Measurements from ENCODE around the gene IL1F10.
"Not testable (repeated sequence)": the region's sequence is repeated elsewhere in the genome, so short reads cannot be mapped to it uniquely, and the experiment has no call there.

The IL1F10 gene

DNA sequence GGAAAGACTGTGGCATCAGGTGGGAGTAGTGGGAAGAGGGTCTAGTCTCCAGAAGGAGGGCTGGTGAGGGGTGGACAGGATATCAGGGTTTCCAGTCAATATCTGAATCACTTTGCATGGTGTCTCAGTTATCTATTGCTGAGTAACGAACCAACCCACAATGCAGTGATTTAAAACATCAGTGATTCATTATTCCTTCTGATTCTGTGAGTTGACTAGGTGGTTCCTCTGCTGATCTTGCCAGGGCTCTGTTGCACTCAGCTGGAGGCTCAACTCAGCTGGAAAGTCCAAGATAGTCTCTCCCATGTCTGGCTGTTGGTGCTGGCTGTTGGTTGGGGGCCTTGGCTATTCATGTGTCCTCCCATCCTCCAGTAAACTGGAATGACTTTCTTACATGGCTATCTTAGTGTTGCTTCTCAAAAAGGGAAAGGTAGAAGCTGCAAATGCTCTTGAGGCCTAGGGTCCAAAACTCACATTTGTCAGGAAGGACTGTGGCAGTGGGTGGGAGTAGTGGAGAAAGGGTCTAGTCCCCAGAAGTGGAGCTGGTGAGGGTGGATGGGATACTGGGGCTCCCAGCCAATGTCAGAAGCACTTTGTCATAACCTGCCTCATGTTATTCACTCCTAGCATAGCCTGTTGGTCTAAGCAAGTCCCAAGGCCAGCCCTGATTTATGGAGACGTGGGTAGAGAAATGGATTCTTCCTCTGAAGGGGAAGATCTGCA is 13.9 kb downstream of the IL1F10 start:
- DNase-seq (ENCODE audit: low spot score): no peak

DNA sequence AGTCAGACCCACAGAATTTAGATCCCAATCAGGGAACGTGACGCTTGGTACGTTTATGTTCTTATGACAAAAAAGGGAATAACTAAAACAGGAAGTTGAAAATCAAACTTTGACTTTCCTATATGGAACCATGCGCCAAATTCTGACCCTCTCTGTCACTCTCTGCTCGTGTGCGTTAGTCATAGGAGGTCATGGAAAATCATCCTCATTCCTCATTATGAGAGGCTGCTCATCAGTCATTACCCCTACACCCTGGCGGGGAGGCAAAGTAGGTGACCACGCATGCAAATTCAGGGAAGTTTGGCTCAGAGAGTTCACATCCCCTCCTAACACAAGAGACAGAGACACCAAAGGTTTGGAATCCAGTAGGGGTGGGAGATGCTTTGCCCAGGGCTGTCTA is 15.5 kb downstream of the IL1F10 start:
- no peak for DNase-seq (ENCODE audit: low spot score)

DNA sequence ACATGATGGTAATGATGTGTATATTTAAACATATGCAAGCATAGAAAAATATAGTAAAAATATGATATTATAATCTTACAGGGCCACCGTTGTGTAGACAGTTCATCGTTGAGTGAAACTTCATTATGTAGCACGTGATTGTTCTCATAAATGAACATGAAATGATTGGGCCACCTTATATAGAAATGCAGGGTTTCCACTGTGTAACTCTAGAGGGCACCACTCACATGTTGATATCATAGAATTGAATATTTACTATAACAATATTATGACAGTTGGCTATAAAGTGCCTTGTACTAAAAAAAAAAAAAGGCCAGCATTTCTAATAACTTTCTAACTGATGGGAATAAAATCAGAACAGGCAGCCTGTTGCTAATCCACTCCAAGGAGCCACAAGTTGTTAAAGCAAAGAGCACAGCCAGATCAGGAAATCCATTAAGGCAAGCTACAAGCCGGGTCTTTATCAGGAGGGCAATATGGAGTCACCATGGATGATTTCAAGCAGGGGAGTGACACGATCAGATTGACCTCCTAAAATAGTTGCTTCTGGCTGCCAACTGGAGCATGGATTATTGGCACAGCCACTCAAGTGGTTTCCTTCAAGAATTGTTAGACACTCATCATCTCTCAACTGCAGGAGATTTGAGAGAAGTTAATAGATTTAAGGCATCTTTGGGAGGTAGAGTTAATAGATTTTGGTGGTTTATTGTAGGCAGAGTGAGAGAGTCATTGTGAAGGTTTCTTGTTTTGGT is 16.7 kb downstream of the IL1F10 start:
- DNase-seq (ENCODE audit: low spot score): no peak

DNA sequence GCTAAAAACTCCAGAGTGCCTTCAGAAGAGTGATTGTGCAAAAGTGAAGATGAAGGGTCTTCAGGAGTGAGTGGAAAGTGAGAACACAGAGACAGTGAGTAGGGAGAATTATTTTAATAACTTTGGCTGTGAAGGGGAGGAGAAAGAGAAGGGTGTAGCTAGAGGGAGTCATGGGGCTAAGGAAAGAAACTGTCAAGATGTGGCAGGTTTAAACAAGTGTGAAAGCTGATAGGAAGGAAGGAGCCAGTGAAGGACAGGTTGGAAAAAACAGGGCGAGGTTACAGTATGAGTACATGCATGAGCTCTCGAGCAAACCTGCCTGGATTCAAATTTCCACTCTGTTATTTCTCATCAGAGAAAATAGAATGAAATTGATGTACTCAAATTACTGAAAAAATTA is 17.8 kb downstream of the IL1F10 start:
- no peak for DNase-seq (ENCODE audit: low spot score)

DNA sequence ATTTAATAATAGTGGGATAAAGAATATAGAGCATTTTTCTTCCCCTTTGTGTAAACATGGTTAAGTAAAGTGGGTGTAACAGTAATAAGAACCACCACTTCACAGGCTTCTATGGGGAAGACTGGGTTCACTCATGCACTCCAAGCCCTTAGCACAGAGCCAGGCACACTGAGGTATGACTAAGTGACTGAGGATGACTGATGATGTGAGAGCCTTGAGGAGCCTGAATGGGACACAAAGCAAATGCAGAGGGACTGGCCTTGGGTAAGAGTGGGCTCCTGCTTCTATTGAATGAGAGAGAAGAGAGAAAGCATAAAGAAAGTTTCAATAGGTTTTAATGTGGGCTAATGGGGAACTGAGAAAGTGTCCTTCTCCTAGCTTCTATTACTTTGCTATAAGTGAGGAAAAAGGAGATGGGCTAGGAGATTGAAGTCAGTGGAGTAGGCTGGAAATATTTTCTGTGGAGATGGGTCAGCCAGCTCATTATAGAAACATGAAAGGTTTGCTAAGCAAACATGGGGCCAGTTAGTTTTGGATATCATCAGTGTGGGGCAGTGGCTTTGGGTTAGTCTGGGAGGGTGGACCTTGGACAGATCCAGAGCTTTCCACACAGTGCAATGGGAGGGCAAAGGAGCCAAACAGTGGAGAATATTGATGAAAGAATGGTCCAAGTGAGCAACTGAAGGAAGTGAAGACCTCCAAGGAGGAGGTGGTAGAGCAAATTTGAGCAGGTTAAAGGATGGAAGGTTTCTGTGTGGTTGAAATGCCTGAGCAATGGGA is 20.6 kb downstream of the IL1F10 start:
- no peak for DNase-seq (ENCODE audit: low spot score)

DNA sequence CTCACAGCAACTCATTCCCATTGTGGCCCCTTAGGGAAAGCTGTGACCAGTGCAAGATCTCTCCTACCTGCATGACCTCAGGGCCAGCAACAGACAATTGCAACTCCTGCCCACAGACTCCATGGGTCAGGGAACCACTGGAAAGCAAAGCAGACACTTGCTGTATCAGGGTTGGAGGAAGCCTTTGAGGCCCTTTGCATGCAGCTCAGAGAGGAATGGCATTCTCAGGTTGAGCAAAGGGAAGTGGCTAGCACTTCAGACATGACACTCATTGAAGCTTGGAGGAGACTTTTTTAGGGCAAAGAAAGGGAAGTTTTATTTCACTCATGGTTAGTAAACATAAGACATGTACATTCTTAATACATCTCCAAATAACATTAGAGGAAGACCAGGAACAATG is 22.1 kb downstream of the IL1F10 start:
- no peak for DNase-seq (ENCODE audit: low spot score)

DNA sequence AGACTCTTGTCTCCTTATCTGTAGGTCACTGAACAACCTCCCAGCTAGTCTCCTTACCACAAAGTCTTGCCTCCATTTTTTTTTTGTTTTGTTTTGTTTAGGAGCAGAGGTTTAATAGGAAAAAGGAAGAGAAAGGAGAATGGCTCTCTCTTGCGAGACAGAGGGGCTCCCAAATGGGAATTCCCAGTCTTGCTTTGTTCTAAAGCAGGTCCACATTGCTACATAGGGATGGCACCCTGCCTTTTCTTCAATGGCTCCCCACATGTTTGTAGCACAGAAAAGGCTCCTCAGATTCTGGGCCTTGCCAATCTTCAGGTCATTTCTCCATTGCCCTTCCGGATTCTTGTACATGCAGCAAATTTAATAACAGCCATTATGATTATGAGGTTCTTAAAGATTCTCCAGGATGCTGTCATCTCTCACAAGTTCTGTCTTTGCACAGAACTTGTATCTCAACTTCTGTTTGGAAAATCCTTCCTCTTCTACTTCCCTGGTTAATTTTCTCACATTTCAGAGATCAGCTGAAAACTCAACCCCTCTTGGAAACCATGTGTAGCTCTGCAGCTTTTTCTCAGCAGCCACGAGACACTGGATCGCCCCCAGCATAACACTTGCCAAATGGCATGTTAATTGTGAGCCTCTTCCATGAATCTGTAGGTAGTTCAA is 23.6 kb downstream of the IL1F10 start:
- no peak for DNase-seq (ENCODE audit: low spot score)

DNA sequence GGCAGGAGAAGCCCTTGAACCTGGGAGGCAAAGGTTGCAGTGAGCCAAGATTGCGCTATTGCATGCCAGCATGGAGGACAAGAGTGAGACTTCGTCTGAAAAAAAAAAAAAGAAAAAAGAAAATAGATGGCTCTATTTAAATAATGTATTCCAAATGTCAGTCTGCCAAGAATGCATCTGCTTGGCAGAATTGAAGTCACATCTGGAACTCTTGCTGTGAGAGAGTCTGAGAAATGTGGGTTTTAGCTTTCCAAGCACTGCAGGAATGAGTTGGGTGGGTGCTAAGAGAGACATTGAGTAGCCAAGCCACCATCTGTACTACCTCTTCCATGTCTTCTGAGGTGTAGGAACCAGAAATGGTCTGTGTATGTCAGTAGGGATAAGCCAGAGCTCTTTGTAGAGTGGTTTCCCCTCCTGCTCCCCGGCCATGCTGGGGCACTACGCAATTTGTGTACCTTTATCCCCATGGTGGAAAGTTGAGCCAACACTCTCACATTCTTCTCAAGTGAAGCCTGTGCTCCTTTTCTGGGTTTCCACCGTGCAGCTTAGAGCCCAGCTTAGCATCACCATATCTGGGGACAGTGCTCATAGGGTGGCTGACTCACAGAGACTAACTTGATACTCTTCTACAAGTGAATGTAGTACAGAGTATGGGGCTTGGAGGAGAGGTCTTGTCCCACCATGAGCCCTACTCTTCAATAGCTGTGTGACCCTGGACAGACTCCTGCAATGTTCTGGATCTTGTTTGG is 25.3 kb downstream of the IL1F10 start:
- no peak for DNase-seq (ENCODE audit: low spot score)

DNA sequence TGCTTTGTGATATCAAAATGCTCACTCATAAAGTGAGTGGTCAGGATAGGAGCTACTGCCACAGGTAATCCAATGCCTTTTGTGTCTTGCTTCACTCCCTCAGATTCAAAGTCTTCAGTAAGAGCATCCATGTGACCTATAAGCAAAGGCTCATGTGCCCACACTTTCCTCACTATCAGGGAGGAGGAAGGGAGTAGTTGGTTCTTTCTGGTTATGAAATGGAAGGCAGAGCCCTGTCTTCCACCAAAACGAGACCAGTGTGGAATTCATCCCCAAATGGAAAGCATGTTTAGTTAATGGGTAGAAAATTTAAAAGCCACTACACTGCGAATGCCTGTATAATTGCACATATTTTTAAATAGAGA is 25.8 kb downstream of the IL1F10 start:
- DNase-seq (ENCODE audit: low spot score): no peak

DNA sequence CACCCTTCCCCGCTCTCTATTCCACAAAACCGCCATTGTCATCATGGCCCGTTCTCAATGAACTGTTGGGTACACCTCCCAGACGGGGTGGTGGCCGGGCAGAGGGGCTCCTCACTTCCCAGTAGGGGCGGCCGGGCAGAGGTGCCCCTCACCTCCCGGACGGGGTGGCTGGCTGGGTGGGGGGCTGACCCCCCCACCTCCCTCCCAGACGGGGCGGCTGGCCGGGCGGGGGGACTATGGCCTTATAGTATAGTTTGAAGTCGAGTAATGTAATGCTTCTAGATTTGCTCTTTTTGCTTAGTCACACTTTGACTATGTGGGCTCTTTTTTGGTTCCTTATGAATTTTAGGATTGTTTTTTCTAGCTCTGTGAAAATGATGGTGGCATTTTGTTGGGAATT is 28.5 kb downstream of the IL1F10 start:
- DNase-seq (ENCODE audit: low spot score): not testable (repeated sequence)

DNA sequence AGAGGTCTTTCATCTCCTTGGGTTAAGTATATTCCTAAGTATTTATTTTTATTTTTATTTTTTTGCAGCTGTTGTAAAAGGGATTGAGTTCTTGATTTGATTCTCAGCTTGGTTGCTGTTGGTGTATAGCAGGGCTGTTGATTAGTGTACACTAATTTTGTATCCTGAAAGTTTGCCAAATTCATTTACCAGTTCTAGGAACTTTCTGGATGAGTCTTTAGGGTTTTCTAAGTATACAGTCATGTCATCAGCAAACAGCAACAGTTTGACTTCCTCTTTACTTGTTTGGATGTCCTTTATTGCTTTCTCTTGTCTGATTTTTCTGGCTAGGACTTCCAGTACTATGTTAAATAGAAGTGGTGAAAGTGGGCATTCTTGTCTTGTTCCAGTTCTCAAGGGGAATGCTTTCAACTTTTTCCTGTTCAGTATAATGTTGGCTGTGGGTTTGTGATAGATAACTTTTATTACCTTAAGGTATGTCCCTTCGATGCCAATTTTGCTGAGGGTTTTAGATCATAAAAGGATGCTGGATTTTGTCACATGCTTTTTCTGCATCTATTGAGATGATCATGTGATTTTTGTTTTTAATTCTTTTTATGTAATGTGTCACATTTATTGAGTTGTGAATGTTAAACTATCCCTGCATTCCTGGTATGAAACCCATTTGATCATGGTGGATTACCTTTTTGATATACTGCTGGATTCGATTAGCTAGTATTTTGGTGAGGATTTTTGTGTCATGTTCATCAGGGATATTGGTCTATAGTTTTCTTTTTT is 29.3 kb downstream of the IL1F10 start:
- not testable (repeated sequence) for DNase-seq (ENCODE audit: low spot score)

DNA sequence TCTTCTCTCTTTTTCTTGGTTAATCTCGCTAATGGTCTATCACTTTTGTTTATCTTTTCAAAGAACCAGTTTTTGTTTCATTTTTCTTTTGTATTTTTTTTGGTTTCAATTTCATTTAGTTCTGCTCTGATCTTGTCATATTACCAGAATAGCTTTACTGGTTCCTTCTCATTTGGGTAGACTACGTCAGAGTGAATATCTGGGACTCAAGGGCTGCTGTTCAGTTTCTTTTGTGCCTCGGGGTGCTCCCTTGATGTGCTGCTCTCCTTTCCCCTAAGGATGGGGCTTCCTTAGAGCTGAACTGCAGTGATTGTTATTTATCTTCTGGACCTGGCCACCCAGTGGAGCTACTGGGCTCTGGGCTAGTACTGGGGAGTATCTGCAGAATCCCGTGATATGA is 30.3 kb downstream of the IL1F10 start:
- DNase-seq (ENCODE audit: low spot score): no peak

DNA sequence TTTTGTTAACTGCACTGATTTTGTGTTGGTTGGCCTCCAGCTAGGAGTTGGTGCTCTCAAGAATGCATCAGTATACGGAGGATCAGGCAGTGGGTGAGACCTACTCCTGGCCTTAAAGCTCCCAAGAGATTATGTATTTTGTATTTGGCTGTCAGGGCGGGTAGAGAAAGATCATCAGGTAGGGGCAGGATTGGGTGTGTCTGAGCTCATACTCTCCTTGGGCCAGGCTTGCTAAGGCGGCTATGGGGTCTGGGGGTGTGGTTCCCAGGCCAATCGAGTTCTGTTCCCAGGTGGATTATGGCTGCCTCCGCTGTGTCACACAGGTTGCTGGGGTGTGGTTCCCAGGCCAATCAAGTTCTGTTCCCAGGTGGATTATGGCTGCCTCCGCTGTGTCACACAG is 30.8 kb downstream of the IL1F10 start:
- DNase-seq (ENCODE audit: low spot score): no peak

DNA sequence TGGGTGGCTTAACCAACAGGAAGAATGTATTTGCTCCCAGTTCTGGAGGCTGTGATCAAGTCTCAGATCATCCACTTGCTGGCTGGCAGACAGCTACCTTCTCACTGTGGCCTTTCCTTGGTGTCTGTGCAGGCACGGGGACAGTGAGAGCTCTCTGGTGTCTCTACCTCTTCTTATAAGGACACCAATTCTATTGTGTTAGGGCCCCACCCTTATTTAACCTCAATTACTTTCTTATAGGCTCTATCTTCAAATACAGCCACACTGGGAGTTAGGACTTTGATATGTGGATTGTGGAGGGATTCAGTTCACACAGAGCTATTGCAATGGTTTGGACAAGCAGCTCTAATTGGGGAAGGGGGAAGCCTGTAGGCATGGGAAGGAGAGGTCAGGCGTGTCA is 34.4 kb downstream of the IL1F10 start:
- no peak for DNase-seq (ENCODE audit: low spot score)

DNA sequence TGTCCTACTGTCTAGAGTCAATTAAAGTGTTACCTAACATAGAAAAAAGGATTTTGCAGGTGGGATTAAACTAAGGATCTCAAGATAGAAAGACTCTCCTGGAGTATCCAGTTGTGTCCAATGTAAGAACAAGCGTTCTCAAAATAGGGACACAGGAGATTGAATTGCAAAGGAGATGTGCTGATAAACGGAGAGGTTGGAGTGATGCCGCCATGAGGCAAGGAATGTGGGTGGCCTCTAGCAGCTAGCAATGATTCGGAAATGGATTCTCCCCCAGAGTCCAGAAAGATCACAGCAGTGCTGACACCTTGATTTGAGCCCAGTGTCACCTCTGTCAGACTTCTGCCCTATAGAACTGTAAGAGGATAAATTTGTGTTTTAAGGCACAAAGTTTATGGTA is 35.5 kb downstream of the IL1F10 start:
- DNase-seq (ENCODE audit: low spot score): no peak

DNA sequence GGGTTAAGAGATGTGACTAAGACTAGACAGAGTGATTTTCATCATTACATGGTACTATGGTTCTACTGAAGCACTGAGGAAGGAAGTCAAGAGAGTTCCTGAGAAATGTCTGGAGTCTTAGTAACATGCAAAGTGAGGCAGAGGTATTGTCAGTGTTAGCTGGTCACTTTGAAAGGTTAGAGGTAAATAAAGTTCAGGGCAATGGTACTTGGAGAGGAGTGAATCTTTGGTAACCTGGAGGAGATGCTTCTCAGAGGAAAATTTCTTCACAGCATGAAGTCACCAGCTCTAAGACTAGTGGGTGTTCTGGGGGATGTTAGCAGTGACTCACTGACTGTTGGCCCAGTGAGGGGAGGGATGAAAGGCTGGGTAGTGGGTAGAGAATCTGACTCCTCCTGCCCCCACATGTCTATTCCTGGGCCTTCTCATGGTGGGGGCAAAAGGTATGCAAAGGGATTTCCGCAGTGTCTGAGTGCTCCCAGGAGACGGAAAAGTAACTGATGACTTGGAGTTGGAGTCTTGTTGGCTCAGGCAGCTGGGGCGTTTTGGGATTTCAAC is 36.4 kb downstream of the IL1F10 start:
- DNase-seq (ENCODE audit: low spot score): no peak

DNA sequence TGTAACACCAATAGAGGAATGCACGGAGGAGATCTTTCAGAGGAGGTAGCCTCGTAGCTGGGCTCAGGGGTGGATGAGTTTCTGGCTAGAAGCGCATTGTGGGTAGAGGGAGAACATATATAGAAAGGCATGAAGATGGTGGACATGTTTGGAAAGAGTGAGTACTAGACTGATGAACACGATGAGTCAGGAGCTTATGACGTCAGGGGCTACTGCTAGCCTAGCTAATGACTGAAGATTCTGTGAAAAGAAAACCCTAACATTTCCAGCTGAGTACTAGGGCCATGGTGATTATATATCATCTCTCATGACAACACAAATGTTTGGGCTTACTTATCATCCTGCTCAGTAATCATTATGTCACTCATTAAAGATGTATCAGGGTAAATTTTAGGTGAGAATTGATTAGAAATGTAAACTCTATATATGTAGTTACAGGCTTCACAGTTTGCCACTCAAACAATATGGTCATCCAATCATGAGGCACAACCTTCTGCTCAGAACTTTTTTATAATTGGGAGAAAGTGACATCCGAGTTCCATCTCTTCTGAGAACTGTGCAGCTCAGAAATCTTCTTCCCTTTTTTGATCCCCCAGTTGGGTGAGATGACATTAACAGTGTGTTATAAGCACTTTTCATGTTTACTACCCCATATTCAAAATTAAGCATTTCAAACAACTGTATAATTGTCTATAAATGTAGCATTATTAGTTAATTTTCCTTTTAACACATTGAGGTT is 37.4 kb downstream of the IL1F10 start:
- DNase-seq (ENCODE audit: low spot score): no peak

DNA sequence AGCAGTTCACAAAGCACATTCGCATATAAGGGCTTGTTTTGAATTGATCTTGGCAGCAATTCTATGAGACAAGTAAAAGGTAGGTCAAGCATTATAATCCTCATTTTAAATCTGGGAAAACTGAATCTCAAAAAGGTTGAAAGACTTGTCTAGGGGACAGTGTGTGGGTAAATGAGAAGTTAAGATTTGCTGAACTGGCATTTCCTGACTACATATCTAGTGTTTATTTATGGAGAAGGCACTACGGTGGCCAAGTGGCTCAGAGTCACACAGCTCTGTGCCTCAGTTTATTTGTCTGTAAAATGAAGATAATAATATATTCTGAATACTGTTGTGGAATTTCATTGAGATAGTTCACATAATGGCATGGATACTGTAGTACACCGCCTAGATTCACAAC is 43.4 kb downstream of the IL1F10 start:
- no peak for DNase-seq (ENCODE audit: low spot score)

DNA sequence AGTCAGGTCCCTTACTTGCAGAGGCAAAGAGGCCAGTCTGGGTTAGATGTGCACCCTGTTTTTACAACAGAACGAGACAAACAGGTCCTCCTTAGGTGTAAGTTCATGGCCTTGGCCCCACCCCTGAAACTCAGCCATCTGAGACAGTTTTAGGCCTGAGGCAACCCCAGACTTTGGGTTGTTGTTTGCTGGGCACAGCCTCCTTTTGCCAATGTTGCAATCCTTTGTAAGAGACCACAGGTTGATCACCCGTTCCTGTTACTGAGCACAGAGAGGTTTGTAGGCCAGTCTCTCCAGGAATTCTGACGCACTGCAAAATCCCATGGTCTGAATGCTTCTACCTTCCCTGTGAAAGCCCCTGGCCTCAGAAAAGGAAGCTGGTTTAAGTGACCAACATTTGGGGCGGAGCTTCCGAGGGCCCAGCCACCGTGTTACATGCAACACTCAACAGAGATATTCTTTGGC is 44.1 kb downstream of the IL1F10 start:
- DNase-seq (ENCODE audit: low spot score): no peak

DNA sequence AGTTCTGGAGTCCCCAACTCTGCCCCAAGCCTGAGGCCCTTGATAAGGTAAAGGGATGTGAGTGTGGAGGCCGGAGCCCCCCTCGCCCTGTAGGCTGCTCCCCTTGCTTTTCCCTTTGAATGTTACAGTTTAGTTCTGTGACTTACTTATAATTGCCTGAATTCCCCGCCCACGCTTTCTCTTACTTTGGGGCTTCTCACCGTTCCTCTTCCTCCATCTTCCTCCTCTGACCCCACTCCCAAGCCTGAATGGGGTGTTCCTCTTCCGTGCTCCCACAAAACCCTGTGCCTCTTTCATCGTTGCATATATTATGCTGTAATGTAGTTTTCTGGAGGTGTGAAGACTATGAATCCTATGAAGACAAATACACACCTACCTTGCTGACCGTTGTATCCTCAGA is 44.7 kb downstream of the IL1F10 start:
- DNase-seq (ENCODE audit: low spot score): no peak

Measured in HuH-7 (cell line).